HepG2 (cell line): ENCODE data around the gene C11orf65. TPM values are rescaled to one million over a fixed set of nuclear protein-coding genes. Genes with fewer than 3 reads are reported as not detected.

Experiments
- CEBPG ChIP-seq: IDR thresholded peaks from 2 replicates; pipeline ENCODE4 v1.6.1; 2016
- ETV6 ChIP-seq: sonication (generic); formaldehyde crosslinking; conservative IDR thresholded peaks from 2 replicates; pipeline ENCODE4 v1.4.0; 2020; ENCODE audit warnings: missing genetic modification reagents
- FOSL1 ChIP-seq: sonication (generic); formaldehyde crosslinking; IDR thresholded peaks from 2 replicates; pipeline ENCODE4 v1.9.0; 2021; ENCODE audit warnings: missing genetic modification reagents, borderline replicate concordance
- GATA4 ChIP-seq: sonication (generic); IDR thresholded peaks from 2 replicates; pipeline ENCODE4 v1.6.1; 2016; ENCODE audit warnings: antibody characterized with exemption, low read depth, borderline replicate concordance
- NKX3-1 ChIP-seq: sonication (generic); formaldehyde crosslinking; IDR thresholded peaks from 2 replicates; pipeline ENCODE4 v1.5.0; 2020; ENCODE audit warnings: missing genetic modification reagents
- RAD51 ChIP-seq: fragments of 450-650 bp; IDR thresholded peaks from 2 replicates; pipeline ENCODE4 v1.6.1; 2016; ENCODE audit warnings: borderline replicate concordance
- REXO4 ChIP-seq: sonication (generic); formaldehyde crosslinking; IDR thresholded peaks from 2 replicates; pipeline ENCODE4 v1.8.0; 2022; ENCODE audit warnings: missing genetic modification reagents, mild to moderate bottlenecking, borderline replicate concordance
- RFXAP ChIP-seq: sonication (generic); formaldehyde crosslinking; IDR thresholded peaks from 2 replicates; pipeline ENCODE4 v1.4.0; 2020; ENCODE audit warnings: missing genetic modification reagents, borderline replicate concordance
- SMAD9 ChIP-seq: sonication (generic); formaldehyde crosslinking; IDR thresholded peaks from 2 replicates; pipeline ENCODE4 v1.5.1; 2020; ENCODE audit warnings: mild to moderate bottlenecking, missing genetic modification reagents
- SNAI1 ChIP-seq: sonication (generic); formaldehyde crosslinking; IDR thresholded peaks from 2 replicates; pipeline ENCODE4 v1.5.0; 2020; ENCODE audit warnings: mild to moderate bottlenecking, missing genetic modification reagents, borderline replicate concordance
- SP4 ChIP-seq: sonication (generic); formaldehyde crosslinking; IDR thresholded peaks from 2 replicates; pipeline ENCODE4 v1.8.1; 2023; ENCODE audit warnings: mild to moderate bottlenecking, missing genetic modification reagents
- TEAD3 ChIP-seq: optimal IDR thresholded peaks from 2 replicates; pipeline ENCODE3; 2016; ENCODE audit warnings: borderline replicate concordance
- ZC3H4 ChIP-seq: sonication (generic); formaldehyde crosslinking; IDR thresholded peaks from 2 replicates; pipeline ENCODE4 v1.4.0; 2020; ENCODE audit warnings: missing genetic modification reagents, borderline replicate concordance
- ZFAT ChIP-seq: sonication (generic); formaldehyde crosslinking; conservative IDR thresholded peaks from 2 replicates; pipeline ENCODE4 v1.8.1; 2023; ENCODE audit warnings: missing genetic modification reagents, inconsistent platforms
- ZNF562 ChIP-seq: sonication (generic); formaldehyde crosslinking; IDR thresholded peaks from 2 replicates; pipeline ENCODE4 v1.8.0; 2022; ENCODE audit warnings: missing genetic modification reagents, borderline replicate concordance
- ZNF672 ChIP-seq: sonication (generic); formaldehyde crosslinking; IDR thresholded peaks from 2 replicates; pipeline ENCODE4 v1.8.1; 2022; ENCODE audit warnings: missing genetic modification reagents
- ZNF678 ChIP-seq: sonication (generic); formaldehyde crosslinking; IDR thresholded peaks from 2 replicates; pipeline ENCODE4 v1.4.0; 2020; ENCODE audit warnings: mild to moderate bottlenecking, missing genetic modification reagents
- ZSCAN20 ChIP-seq: sonication (generic); formaldehyde crosslinking; IDR thresholded peaks from 2 replicates; pipeline ENCODE4 v1.4.0; 2020; ENCODE audit warnings: missing genetic modification reagents, mild to moderate bottlenecking, borderline replicate concordance
- ZSCAN30 ChIP-seq: sonication (generic); formaldehyde crosslinking; IDR thresholded peaks from 2 replicates; pipeline ENCODE4 v1.5.0; 2020; ENCODE audit warnings: mild to moderate bottlenecking, missing genetic modification reagents
- polyA plus RNA-seq, 8 experiments: library from polyadenylated mRNA; depleted of rRNA in 3 of 8; stranded (reverse) in 7 of 8; unstranded in 1 of 8; fragments of >200 nt; fragmentation: Illumina TruSeq in 4 of 8; extraction: Trizol in 4 of 8; gene quantifications; 2 replicates each; pipeline versions ENCODE4 v1.2.1 to v1.2.3, GENCODE V29; 2011 to 2016; ENCODE audit warnings: low read depth in 4 of 8, missing spikeins in 1 of 8, mixed read lengths in 1 of 8; ENCODE audit not compliant: insufficient read depth in 1 of 8
- total RNA-seq, 5 experiments: library from RNA; depleted of rRNA; stranded (reverse); fragments of >200 nt; fragmentation: Illumina TruSeq; extraction: Trizol; gene quantifications; 2 replicates each; pipeline ENCODE4 v1.2.3, GENCODE V29; 2016; ENCODE audit warnings: low read depth in 1 of 5
- TF ChIP-seq, protein P1 (sequence below): sonication (generic); formaldehyde crosslinking; conservative IDR thresholded peaks from 2 replicates; pipeline ENCODE4 v1.8.1; 2023; ENCODE audit warnings: missing genetic modification reagents
- TF ChIP-seq, protein P2 (sequence below): IDR thresholded peaks from 2 replicates; pipeline ENCODE4 v1.6.1; 2016; ENCODE audit warnings: mild to moderate bottlenecking, missing biosample characterization, missing genetic modification reagents
- TF ChIP-seq, protein P3 (sequence below): IDR thresholded peaks from 2 replicates; pipeline ENCODE4 v1.6.1; 2012; ENCODE audit warnings: low read length, improper control_type of control experiment
- TF ChIP-seq, protein P4 (sequence below): sonication (generic); formaldehyde crosslinking; IDR thresholded peaks from 2 replicates; pipeline ENCODE4 v1.5.0; 2020; ENCODE audit warnings: mild to moderate bottlenecking, low read depth, missing genetic modification reagents, borderline replicate concordance
- TF ChIP-seq, protein P5 (sequence below): IDR thresholded peaks from 2 replicates; pipeline ENCODE4 v1.6.1; 2016; ENCODE audit warnings: low read depth

Gene C11orf65
- total and polyA plus RNA-seq, 2 of the 13 experiments (the other 11 are each of a cell fraction or from before 2014, with no cell fraction given) = 0.38 to 0.42 TPM

DNA sequence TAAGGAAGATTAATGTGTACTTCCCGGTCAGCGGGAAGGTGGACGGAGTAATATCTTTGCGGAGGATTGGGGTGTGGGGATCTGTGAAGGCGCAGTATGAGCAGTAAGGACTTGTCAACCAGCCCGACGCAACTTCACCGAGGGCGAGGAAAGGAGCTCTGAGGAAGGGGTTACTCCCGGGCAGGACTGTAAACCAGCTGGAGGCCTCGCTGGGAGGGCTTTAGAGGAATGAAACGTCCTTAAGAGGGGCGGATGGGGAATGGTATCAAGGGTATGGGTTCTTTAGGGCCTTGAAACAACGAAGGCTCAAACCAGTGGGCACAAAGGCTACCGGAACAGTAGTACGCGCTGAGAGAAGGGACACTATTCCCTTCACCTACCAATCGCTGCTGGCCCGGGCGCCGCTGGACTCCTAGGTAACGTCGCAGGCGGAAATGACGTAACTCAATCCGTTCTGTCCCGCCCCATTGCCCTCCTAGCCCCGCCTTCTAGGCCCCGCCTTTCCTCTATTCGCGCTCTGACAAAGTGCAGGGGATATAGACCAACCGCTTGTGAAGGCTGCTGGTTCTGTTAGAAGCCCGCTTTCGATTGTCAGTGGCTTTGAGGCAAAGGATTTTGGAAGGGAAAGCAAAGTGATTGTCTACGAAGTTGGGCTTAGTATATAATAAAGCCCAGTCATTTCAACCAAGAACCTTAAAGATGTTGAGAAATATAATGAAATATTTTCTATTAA lies at the start of gene C11orf65 (continued):
- TF ChIP-seq ZNF672 (CRISPR knock-in tag) (no peak), REXO4 (no peak), ETV6 (no peak), SP4 (CRISPR knock-in tag) (peak; percentile 87; the same call in 1 of the 2 replicates), ZNF678 (no peak), SMAD9 (no peak), RFXAP (CRISPR knock-in tag) (no peak), CEBPG (CRISPR knock-in tag) (peak; percentile 61; the same call in 1 of the 2 replicates), ZSCAN30 (CRISPR knock-in tag) (no peak), GATA4 (peak; percentile 36; the same call in 1 of the 2 replicates), RAD51 (no peak), SNAI1 (CRISPR knock-in tag) (peak; percentile 44; the same call in 1 of the 2 replicates), ZSCAN20 (CRISPR knock-in tag) (no peak), ZFAT (CRISPR knock-in tag) (no peak), FOSL1 (CRISPR knock-in tag) (no peak), TEAD3 (peak; percentile 48), ZNF562 (no peak), ZC3H4 (peak; percentile 69), NKX3-1 (CRISPR knock-in tag) (no peak)
- TF ChIP-seq, protein P1, sequence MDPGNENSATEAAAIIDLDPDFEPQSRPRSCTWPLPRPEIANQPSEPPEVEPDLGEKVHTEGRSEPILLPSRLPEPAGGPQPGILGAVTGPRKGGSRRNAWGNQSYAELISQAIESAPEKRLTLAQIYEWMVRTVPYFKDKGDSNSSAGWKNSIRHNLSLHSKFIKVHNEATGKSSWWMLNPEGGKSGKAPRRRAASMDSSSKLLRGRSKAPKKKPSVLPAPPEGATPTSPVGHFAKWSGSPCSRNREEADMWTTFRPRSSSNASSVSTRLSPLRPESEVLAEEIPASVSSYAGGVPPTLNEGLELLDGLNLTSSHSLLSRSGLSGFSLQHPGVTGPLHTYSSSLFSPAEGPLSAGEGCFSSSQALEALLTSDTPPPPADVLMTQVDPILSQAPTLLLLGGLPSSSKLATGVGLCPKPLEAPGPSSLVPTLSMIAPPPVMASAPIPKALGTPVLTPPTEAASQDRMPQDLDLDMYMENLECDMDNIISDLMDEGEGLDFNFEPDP = no peak
- TF ChIP-seq, protein P2, sequence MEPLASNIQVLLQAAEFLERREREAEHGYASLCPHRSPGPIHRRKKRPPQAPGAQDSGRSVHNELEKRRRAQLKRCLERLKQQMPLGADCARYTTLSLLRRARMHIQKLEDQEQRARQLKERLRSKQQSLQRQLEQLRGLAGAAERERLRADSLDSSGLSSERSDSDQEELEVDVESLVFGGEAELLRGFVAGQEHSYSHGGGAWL = peak; percentile 41; the same call in 1 of the 2 replicates
- TF ChIP-seq, protein P3, sequence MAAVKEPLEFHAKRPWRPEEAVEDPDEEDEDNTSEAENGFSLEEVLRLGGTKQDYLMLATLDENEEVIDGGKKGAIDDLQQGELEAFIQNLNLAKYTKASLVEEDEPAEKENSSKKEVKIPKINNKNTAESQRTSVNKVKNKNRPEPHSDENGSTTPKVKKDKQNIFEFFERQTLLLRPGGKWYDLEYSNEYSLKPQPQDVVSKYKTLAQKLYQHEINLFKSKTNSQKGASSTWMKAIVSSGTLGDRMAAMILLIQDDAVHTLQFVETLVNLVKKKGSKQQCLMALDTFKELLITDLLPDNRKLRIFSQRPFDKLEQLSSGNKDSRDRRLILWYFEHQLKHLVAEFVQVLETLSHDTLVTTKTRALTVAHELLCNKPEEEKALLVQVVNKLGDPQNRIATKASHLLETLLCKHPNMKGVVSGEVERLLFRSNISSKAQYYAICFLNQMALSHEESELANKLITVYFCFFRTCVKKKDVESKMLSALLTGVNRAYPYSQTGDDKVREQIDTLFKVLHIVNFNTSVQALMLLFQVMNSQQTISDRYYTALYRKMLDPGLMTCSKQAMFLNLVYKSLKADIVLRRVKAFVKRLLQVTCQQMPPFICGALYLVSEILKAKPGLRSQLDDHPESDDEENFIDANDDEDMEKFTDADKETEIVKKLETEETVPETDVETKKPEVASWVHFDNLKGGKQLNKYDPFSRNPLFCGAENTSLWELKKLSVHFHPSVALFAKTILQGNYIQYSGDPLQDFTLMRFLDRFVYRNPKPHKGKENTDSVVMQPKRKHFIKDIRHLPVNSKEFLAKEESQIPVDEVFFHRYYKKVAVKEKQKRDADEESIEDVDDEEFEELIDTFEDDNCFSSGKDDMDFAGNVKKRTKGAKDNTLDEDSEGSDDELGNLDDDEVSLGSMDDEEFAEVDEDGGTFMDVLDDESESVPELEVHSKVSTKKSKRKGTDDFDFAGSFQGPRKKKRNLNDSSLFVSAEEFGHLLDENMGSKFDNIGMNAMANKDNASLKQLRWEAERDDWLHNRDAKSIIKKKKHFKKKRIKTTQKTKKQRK = no peak
- TF ChIP-seq, protein P4, sequence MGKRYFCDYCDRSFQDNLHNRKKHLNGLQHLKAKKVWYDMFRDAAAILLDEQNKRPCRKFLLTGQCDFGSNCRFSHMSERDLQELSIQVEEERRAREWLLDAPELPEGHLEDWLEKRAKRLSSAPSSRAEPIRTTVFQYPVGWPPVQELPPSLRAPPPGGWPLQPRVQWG (CRISPR knock-in tag) = no peak
- TF ChIP-seq, protein P5, sequence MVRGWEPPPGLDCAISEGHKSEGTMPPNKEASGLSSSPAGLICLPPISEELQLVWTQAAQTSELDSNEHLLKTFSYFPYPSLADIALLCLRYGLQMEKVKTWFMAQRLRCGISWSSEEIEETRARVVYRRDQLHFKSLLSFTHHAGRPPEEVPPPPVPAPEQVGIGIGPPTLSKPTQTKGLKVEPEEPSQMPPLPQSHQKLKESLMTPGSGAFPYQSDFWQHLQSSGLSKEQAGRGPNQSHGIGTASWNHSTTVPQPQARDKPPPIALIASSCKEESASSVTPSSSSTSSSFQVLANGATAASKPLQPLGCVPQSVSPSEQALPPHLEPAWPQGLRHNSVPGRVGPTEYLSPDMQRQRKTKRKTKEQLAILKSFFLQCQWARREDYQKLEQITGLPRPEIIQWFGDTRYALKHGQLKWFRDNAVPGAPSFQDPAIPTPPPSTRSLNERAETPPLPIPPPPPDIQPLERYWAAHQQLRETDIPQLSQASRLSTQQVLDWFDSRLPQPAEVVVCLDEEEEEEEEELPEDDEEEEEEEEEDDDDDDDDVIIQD (CRISPR knock-in tag) = 0 out of 2 replicates have a peak, but pooled peaks have one; percentile 15
